NCI-H2196 treated with DMSO at 0.1 percent for 48 hours (cell line): ENCODE data around the gene PTH.

Source experiments
- DNase-seq: peaks from one replicate; lab custom pipeline; 2025; ENCODE audit not compliant: unreplicated experiment; lab: John Stamatoyannopoulos, UW

The PTH gene

DNA sequence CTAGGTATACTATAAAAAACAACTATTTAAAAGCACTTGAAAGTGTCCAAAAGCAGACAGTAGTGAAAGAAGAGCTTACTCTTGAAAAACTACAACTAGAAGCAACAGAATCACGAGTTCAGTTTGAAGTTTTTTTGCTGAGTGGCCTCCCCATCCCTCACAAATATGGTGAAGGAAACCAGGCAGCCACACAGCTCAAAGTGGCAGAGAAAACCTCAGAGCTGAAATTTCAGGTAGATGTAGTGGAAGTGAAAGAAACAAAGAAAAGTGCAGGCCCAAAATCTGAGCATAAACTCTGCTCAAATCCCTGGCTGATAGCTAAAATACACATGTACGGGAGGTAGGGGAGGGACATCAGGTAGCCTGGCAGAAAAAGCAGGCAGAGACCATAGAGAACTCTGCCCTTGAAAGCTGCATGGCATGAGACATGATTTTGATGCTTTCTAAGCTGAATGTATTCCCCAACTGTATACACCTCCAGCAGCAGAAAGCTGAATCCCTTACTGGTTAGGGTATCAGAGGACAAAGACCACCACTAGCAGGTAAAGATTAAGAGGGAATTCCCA lies 44.9 kb downstream of the PTH start:
- no peak for DNase-seq

DNA sequence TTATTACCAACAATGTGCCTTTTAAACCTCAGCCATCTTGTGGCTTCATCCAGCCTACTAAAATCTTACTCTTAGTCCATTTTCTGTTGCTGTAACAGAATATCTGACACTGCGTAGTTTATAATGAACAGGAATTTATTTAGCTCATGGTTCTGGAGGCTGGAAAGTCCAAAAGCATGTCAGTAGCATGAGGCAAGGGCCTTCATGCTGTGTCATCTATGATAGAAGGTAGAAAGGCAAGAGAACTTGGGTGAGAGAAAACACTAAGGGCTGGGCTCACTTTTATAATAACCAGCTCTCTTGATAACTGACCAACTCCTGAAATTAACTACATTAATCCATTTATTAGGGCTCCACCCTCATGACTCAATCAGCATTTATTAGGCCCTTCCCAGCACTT lies 46.3 kb downstream of the PTH start:
- no peak for DNase-seq

DNA sequence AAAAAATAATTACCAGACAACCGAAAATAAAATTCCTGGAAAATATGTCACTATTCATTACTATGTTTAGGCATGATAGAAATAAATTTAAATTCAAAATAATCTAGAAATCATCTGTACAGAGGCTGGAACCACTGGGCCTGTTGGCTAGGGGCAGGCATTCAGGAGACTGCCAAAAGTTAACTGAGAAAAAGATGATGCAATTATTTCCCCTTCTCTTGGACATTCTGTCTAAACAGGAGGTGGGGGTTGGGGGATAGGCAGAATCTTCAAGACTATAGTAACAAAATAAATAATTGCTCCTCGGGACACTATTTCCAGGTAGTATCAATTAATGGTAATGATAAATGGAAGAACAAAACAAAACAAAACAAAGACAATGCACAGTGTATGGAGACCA lies 46.9 kb downstream of the PTH start:
- no peak for DNase-seq

- DNase-seq, result no peak
Observed at GRCh38 chr11:13446444-13446843, 49.4 kb downstream of the PTH start.

GRCh38 chr11:13445588-13445987 lies 50.2 kb downstream of the PTH start:
- DNase-seq, result no peak
